ENCODE measurements around the gene PDE1A.

DNA sequence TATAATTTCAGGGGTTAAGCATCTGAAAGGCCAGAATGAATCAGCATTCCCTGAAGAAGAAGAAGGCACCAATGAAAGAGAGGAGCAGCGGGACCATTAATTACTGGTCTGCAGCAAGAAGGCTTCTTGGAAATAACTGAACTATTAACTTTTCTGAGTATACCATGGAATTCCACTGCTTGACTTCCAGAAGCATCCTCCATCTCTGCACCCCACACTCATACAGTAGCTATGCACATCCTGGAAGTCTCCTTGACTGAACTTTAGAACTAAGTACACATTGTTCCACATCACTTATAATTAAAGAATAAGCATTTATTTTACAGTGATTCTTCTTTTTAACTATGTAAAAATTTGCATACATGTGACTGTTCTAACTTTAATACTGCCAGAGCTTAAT, 309.6 kb downstream of the PDE1A start:
- TF ChIP-seq, protein P1, sequence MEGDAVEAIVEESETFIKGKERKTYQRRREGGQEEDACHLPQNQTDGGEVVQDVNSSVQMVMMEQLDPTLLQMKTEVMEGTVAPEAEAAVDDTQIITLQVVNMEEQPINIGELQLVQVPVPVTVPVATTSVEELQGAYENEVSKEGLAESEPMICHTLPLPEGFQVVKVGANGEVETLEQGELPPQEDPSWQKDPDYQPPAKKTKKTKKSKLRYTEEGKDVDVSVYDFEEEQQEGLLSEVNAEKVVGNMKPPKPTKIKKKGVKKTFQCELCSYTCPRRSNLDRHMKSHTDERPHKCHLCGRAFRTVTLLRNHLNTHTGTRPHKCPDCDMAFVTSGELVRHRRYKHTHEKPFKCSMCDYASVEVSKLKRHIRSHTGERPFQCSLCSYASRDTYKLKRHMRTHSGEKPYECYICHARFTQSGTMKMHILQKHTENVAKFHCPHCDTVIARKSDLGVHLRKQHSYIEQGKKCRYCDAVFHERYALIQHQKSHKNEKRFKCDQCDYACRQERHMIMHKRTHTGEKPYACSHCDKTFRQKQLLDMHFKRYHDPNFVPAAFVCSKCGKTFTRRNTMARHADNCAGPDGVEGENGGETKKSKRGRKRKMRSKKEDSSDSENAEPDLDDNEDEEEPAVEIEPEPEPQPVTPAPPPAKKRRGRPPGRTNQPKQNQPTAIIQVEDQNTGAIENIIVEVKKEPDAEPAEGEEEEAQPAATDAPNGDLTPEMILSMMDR (conservative IDR thresholded peaks at IDR 0.05; ENCODE audit: low read depth, low read length) = no peak
- TF ChIP-seq POLR2A (IDR thresholded peaks at IDR 0.05; ENCODE audit: low read depth, low read length) (no peak), SMC3 (IDR thresholded peaks at IDR 0.05; ENCODE audit: low read depth, low read length) (no peak), MAZ (IDR thresholded peaks at IDR 0.05; ENCODE audit: borderline replicate concordance, low read depth, low read length) (no peak), RCOR1 (IDR thresholded peaks at IDR 0.05; ENCODE audit: insufficient replicate concordance, low read length) (no peak), MXI1 (IDR thresholded peaks at IDR 0.05; ENCODE audit: borderline replicate concordance, low read depth, low read length) (no peak), CEBPB (IDR thresholded peaks at IDR 0.05; ENCODE audit: low read depth, low read length) (no peak), RAD21 (IDR thresholded peaks at IDR 0.05; ENCODE audit: low read length) (no peak), RFX5 (IDR thresholded peaks at IDR 0.05; ENCODE audit: low read depth, low read length) (no peak), FOS (IDR thresholded peaks at IDR 0.05; ENCODE audit: low read depth, low read length) (no peak), CHD1 (IDR thresholded peaks at IDR 0.05; ENCODE audit: low read depth, low read length) (no peak)
- TF ChIP-seq, protein P2, sequence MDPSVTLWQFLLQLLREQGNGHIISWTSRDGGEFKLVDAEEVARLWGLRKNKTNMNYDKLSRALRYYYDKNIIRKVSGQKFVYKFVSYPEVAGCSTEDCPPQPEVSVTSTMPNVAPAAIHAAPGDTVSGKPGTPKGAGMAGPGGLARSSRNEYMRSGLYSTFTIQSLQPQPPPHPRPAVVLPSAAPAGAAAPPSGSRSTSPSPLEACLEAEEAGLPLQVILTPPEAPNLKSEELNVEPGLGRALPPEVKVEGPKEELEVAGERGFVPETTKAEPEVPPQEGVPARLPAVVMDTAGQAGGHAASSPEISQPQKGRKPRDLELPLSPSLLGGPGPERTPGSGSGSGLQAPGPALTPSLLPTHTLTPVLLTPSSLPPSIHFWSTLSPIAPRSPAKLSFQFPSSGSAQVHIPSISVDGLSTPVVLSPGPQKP (IDR thresholded peaks at IDR 0.05; ENCODE audit: borderline replicate concordance, low read depth, low read length) = no peak
- TF ChIP-seq, protein P3, sequence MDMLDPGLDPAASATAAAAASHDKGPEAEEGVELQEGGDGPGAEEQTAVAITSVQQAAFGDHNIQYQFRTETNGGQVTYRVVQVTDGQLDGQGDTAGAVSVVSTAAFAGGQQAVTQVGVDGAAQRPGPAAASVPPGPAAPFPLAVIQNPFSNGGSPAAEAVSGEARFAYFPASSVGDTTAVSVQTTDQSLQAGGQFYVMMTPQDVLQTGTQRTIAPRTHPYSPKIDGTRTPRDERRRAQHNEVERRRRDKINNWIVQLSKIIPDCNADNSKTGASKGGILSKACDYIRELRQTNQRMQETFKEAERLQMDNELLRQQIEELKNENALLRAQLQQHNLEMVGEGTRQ (IDR thresholded peaks at IDR 0.05; ENCODE audit: low read depth, low read length) = no peak
